Measurements from ENCODE around the gene ZSCAN23.
"Not testable (repeated sequence)": the region's sequence is repeated elsewhere in the genome, so short reads cannot be mapped to it uniquely, and the experiment has no call there.

The ZSCAN23 gene

DNA sequence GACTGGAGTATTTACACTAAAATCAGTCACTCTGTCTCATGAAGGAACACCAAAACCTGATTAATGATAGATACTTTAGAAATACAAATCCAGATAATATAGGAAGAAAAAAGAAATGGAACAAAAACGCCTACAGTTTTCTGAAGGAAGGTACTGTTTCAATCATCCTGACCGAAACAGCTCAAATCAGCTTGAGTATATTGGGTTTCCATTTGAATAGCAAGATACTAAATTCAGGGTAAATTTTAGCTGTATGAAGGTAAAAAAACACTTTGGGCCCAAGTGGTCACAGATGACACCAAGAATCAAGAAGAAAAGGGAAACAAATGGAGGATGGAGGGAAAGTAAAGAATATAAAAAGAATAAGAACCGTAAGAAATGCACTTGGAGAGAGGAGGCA is 6.9 kb downstream of the ZSCAN23 start:
- no peak for DNase-seq (ENCODE audit: low spot score)

DNA sequence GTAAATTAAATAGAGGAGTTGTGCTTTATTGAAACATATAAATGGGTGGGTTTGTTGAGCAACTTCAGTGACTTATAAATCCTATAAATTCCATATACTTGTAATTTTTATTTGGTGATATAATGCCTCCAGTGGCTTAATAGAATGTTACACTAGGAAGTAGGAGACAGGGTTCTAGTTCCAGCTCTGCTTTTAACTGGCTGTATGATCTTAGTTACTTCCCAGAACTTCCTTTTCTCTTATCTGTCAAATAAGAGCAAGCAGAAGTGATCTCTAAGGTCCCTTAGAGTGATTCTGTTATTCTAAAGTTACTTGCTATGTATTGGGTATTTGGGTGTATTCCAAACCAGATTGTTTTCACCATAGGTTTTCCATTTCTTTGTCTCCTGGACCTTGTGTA is 10.2 kb downstream of the ZSCAN23 start:
- DNase-seq (ENCODE audit: low spot score), result no peak

DNA sequence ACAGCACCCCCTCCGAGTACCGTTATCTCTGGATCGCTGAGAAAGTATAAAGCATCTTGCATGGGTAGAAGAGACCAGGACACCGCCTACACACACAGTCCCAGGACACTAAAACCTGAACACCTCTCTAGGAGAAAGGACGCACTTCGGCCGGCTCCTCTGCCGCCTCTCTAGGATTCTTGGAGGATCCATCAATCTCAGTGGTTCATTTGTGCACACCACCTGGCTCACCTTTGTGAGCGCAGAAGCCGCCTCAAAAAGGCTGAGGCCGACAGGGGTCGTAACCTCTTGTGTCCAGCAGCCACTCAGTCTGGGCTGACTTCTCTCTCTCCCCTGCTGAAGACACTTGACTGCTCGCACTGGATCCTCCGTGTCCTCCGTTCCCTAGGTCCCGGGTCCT is 13.5 kb downstream of the ZSCAN23 start:
- DNase-seq (ENCODE audit: low spot score), result no peak

DNA sequence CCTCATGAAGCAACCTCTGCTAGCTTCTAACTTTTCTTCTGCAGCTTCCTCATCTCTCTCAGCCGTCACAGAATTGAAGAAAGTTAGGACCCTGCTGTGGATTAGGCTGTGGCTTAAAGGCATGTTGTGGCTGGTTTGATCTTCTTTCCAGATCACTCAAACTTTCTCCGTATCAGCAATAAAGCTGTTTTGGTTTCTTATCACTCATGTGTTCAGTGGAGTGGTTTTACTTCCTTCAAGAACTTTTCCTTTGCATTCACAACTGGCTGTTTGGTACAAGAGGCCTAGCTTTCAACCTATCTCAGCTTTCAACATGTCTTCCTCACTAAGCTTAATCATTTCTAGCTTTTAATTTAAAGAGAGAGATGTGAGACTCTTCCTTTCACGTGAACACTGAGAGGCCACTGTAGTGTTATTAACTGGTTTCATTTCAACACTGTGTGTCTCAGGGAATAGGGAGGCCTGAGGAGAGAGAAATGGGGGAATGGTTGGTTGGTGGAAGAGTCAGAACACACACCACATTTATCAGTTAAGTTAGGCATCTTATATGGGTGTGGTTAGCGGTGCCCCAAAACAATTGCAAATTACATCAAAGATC is 17.2 kb downstream of the ZSCAN23 start:
- DNase-seq (ENCODE audit: low spot score), result no peak

DNA sequence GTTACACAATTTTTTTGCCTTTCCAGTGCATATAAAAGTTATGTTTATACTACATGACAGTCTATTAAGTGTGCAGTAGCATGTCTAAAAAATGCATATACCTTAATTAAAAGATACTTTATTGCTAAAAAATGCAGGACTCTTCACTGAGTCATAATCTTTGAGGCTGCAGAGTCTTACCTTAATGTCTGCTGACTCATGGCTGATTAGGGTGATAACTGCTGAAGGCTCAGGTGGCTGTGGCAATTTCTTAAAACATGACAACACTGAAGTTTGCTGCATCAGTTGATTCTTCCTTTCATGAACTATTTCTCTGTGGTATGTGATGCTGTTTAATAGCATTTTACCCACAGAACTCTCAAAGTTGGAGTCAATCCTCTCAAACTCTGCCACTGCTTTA is 19.1 kb downstream of the ZSCAN23 start:
- DNase-seq (ENCODE audit: low spot score), result no peak

DNA sequence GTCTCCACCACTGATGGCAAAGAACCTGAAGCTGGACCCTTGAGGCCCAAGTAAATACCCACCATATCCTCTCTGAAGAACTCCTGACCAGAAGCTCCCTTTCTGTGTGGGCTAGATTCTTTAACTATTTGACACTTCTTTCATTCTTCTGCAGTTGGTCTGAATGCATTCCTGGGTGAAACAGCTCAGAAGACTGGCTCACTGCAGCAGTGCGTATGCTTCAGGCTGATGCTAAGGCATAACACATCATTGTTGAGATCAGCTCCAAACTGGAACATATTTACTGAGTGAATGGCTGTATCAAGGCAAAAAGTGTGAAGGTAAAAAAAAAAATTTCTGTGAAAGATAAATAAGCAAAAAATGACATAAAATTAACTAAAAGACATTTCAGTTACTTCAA is 19.7 kb downstream of the ZSCAN23 start:
- no peak for DNase-seq (ENCODE audit: low spot score)

DNA sequence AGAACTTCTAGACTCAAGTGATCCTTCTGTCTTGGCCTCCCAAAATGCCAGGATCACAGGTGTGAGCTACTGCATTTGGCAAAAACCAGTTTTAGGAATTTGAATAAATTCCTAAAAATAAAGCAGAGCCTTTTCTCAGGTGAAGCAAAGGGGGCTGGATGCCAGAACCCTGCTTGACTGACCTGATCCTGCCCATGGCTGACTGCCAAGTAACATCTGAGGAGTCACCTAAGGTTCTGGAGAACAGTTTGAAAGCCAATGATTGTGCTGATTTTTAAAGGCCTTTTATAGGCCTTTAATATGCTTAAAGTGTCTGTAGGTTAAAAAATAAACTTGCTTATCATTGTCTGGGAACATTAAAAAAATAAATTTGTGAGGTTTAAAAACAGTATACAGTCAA is 29.6 kb downstream of the ZSCAN23 start:
- no peak for DNase-seq (ENCODE audit: low spot score)

DNA sequence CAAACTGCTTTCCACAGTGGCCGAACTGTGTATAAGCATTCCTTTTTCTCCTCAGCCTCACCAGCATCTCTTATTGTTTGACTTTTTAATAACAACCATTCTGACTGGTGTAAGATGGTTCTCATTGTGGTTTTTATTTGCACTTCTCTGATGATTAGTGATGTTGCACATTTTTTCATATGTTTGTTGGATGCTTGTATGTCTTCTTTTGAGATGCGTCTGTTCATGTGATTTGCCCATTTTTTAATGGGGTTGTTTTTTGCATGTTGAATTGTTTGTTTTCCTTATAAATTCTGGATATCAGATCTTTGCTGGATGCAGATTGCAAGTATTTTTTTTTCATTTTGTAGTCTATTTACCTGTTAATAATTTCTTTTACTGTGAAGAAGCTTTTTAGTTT is 32.5 kb downstream of the ZSCAN23 start:
- DNase-seq (ENCODE audit: low spot score), result no peak

DNA sequence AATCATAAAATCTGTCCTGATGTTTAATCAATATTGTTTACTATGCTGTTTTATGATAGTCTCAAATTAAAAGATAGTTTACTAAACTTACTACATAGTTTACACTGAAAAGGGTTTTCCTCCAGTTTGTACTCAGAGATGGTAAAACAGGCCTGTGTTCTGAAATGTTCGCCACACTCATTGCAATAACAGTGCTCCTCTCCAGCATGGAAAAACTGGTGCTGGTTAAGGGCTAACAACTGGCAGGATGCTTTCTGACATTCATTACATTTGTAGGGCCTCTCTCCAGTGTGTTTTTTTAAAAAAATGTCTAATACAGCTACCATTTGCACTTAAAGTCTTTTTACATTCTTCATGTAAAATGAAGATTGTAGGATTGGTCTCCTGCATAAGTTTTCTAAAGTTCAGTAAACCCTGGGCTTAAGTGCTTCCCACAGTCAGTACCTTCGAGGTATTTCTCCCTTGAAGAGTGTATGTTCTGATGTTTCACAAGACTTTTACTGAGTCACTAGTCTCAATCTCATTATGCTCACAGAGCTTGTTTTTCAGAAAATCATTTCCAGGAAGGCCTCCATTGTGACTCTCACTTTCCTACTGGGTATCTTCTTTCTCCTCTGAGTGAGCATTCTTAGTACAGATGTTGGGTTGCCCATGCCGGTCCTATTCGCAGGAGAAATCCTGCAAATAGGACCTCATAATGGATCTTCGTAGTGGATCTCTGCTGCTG is 35.1 kb downstream of the ZSCAN23 start:
- no peak for DNase-seq (ENCODE audit: low spot score)

DNA sequence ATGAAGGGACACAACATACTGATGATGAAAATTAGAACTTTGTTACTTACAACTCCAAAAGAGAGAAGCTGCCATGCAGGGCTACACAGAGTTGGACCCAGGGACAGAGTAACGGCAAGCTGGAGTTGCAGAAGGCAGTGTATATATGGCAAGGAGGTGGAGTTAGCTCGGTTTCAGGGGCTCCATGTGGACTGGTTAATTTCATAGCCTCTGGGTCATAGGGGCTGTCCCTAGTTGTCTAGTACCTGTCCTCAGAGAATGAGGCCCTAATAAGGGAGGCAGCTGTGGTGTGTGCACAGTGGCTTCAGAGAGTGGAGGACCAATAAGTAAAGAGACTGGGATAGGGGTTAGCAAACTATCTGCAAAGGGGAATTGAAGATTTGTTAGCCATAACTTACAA is 35.9 kb downstream of the ZSCAN23 start:
- DNase-seq (ENCODE audit: low spot score), result no peak

DNA sequence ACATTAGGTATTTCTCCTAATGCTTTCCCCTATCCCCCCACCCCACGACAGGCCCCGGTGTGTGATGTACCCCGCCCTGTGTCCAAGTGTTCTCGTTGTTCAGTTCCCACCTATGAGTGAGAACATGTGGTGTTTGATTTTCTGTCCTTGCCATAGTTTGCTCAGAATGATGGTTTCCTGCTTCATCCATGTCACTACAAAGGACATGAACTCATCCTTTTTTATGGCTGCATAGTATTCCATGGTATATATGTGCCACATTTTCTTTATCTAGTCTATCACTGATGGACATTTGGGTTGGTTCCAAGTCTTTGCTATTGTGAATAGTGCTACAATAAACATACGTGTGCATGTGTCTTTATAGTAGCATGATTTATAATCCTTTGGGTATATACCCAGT is 39.4 kb downstream of the ZSCAN23 start:
- DNase-seq (ENCODE audit: low spot score), result not testable (repeated sequence)

DNA sequence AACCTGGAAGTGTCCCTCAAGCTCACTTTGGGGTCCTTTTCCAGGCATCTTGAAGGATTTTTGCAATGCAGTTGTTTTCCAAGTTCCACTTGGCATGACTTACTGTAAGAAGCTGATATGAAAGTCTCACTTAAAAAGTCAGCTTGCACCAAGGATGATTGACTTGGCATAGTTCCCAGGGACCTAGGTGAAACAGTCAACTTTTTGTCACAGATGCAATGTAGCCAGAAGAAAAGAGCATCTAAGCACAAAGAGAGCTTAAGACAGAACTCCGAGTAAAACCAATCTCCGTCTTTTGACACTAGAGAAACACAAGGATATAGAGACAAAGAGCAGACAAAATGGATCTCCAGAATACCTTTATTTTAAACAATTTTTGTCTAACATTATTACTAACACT is 41.1 kb downstream of the ZSCAN23 start:
- no peak for DNase-seq (ENCODE audit: low spot score)

DNA sequence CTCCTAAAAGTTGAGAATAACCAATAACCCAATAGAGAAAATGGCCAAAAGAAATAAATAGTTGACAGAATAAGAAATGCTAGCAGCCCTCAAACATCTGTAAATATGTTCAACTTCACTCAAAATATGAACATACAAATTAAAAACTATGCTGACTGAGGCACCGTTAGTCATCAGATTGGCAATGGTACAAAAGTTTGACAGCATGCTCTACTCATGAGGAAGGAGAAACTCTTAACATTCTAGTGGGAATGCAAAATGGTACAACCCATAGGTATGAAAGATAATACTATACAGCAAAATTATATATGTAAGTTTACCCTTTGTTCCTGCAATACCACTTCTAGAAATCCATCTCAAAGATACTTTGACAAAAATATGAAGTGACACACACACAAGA is 42.1 kb downstream of the ZSCAN23 start:
- DNase-seq (ENCODE audit: low spot score), result no peak

DNA sequence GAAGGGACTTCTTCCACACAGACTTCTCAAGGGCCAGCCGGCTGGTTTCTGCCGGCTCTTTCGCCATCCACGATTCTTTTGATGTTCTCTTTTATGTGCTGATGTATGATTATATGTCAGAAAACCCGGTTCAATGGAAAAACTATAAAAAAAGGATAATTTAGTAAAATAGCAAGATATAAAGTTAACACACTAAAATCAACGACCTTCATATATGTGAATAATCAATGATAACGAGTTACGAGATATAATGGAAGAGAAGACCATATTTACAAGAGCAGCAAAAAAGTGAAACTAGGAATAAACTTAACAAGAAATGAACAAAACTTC is 43.2 kb downstream of the ZSCAN23 start:
- no peak for DNase-seq (ENCODE audit: low spot score)

DNA sequence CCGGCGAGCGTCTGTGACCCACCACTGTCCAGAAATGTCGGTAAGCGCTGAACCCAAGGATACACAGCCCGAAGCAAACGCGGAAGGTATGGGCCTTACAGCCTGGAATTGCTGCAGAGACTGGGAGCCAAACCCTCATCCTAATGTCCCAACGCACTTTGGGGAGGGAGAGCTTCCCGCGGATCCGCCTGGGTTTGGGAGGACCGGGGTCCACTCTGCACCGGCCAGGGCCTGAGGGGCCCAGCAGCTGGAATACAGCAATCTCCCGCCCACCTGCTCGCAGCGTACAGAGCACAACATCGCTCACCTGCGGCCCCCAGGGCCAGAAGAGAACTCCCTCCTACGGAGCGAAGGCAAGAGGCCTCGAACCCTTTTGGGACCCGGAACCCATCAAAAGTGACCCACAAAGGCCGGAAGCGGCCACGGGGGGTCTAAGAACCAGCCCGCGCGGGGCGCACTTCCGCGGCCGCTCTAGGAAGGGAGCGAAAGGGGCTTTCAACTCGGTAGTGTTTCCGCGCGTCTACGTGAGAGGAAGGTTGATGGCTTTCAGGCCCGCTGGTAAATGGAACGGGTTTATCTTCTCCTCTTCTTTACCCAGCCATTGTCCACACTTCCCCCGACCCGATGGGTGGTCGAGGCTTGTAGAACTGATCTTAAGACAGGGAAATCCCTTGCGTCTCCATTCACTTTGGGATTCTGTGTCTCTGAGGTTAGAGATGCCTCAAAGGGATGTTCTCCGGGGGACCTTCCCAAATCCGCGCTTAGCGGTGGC is 43.8 kb downstream of the ZSCAN23 start, which contains the start of gene ZSCAN12:
ZSCAN12 (minus strand) TSS at position 398 of the 772 bp plus-strand sequence. CDS start 1,342 bp downstream, outside the sequence.
- DNase-seq (ENCODE audit: low spot score), result peak; percentile 87

DNA sequence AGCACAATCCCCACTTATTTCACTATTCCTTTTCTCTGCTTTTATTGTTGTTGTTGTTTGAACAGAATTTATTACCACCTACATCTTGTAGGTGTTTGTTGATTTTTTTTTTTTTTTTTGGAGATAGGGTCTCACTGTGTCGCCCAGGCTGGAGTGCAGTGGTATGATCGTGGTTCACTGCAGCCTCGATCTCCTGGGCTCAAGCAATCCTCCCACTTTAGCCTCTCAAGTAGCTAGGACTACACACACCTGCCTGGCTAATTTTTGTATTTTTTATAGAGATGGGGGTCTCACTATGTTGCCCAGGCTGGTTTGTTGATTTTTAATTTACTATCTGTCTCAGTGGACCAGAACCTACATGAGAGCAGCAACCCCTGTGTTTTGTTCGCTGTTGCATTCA is 47.4 kb downstream of the ZSCAN23 start:
- no peak for DNase-seq (ENCODE audit: low spot score)

DNA sequence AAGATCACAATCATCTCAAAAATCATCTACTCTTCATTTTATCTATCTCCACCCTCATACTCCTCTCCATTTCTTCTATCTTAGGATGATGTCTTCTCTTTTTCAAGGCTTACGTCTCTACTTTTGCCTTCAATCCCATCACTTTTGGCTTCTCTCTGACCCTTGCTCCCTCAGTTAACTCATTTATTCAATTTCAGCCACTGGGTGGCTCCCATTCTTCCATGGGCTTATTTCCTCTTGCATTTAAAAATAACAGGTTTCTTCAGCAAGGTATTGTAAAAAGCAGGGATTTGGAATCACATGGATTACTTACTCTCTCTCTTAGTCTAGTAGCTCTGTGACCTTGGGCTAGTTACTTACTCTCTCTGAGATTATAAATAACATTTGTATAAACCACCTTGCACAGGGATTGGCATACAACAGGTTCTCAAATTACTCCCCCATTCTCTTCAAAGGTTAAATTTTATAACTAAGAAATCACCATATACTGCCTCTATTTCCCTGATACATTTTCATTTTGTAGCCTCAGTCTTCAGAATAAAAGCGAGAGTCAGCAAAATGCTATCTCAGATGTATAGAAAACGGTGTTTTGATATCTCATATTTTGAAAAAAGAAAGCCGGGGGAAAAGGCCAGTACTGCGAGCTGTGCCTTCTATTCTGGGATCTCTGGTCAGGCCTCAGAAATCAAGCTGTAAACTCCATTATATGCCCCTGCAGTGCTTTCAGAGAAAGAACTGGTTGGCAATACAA is 49.2 kb downstream of the ZSCAN23 start:
- DNase-seq (ENCODE audit: low spot score), result peak; percentile 29

DNA sequence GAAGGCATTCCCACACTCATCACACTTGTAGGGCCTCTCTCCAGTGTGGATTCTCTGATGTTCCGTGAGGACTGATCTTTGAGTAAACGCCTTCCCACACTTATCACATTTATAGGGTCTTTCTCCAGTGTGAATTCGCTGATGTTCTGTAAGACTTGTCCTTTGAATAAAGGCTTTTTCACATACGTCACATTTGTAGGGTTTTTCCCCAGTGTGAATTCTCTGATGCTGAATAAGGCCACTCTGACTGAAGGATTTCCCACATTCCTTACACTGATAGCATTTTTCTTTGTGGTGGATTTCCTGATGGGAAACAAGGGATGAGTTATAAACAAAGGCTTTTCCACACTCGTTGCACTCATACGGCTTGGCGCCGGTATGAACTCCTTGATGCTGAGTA is 52.6 kb downstream of the ZSCAN23 start:
- DNase-seq (ENCODE audit: low spot score), result no peak

DNA sequence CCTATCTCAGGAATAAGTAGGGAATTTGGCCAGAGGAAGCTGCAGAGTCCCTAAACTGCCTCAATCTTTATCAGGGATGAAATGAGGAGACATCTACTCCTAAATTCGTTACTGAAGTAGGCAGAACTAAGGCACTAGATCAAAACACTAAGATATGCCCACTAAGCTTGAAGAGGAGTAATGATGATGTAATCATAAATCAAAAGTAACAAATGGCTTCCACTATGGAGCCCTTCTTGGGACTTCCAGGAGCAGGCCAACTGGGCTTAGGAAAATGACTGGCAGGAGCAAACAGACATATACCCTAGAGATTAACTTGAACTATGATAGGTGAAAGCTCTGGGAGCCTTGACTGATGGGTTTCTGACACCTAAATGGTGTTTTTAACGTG is 59.2 kb downstream of the ZSCAN23 start:
- no peak for DNase-seq (ENCODE audit: low spot score)

DNA sequence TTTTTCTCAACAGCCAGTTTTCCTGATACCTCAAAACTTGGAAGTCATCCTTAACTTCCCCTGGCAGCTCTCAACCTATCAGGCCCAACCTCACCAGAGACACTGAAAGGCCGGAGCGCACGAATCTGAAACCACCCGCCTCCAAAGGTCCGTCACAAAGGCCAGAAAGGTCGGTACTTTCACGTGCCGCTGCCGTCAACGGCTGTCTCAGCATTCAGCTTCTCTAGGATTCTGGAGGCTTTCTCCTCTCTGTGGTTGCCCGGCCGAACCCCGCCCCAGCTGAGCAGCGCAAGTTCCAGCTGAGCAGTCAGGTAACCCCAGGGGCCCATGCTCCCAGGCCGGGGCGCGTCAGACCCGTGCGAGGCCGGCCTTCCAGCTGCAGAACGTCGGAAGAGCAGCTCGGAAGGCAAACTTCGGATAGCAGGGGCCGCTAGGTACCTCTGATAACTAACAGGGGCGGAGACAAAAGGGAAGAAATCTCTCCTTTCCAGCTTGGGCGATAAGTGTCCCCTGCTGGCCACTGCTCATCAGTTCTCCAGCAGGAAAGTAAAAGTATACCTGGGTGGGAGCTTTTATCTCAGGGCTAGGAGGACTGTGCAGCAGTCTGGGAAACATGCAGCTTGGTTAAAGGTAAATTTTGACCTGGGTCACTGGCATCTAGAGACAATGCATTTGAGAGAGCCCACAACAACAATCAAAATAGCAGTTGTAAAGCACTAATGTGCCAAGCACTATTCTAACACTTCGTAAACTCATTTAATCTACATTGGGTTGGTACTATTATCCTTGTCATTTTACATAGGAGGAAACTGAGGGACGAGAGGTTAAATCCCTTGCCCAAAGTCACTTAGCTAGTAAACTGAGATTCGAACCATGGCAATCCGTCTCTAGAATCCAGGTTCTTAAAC is 59.8 kb downstream of the ZSCAN23 start:
- peak; percentile 69 for DNase-seq (ENCODE audit: low spot score)

Data from GM03348 (cell line).